Measurements from ENCODE around the gene ICA1.

The ICA1 gene

GRCh38 chr7:8086239-8086638, 175.7 kb downstream of the ICA1 start:
- Histone ChIP-seq H3K79me2 (ENCODE audit: insufficient read depth, low read length) (0 out of 2 replicates have a peak, but pooled peaks cover under 1% of the 10 kb centered on the region), H3K9me3 (ENCODE audit: insufficient read depth, low read depth, low read length) (no peaks in the 10 kb centered on the region), H3F3A (ENCODE audit: low read depth) (no peaks in the 10 kb centered on the region), H3K4me1 (ENCODE audit: insufficient read depth, low read length, poor library complexity, severe bottlenecking) (no peaks in the 10 kb centered on the region), H4K20me1 (ENCODE audit: insufficient read depth, low read length, poor library complexity, severe bottlenecking) (no peaks in the 10 kb centered on the region), H3K36me3 (ENCODE audit: insufficient read depth, low read length) (peaks cover 52% of the 10 kb centered on the region), H3K9ac (ENCODE audit: low read depth, low read length, poor library complexity, severe bottlenecking) (no peak overlapping the region), H3K9me2 (replicated peaks; ENCODE audit: low read depth, low read length) (no peaks in the 10 kb centered on the region), H3K27me3 (ENCODE audit: insufficient read depth, low read length, poor library complexity, severe bottlenecking) (no peaks in the 10 kb centered on the region), H3K4me3 (ENCODE audit: low read length, poor library complexity, severe bottlenecking) (no peak overlapping the region), H3K4me2 (ENCODE audit: low read depth, low read length, poor library complexity, severe bottlenecking) (no peak overlapping the region), H2AFZ (ENCODE audit: low read length) (no peak overlapping the region)
- TF ChIP-seq EZH2phosphoT487 (IDR thresholded peaks at IDR 0.05; ENCODE audit: borderline replicate concordance) (no peak), CTCF (conservative IDR thresholded peaks at IDR 0.05; ENCODE audit: low read length) (no peak)

GRCh38 chr7:8085420-8085819, 176.5 kb downstream of the ICA1 start:
- no peaks in the 10 kb centered on the region for H3K9me3 ChIP-seq (ENCODE audit: insufficient read depth, low read depth, low read length)
- H3K9me2 ChIP-seq (replicated peaks; ENCODE audit: low read depth, low read length), result no peaks in the 10 kb centered on the region
- H3K4me1 ChIP-seq (ENCODE audit: insufficient read depth, low read length, poor library complexity, severe bottlenecking), result no peaks in the 10 kb centered on the region
- H2AFZ ChIP-seq (ENCODE audit: low read length), result no peak overlapping the region
- no peak overlapping the region for H3K4me2 ChIP-seq (ENCODE audit: low read depth, low read length, poor library complexity, severe bottlenecking)
- H3K27me3 ChIP-seq (ENCODE audit: insufficient read depth, low read length, poor library complexity, severe bottlenecking), result no peaks in the 10 kb centered on the region
- H4K20me1 ChIP-seq (ENCODE audit: insufficient read depth, low read length, poor library complexity, severe bottlenecking), result peaks cover 5% of the 10 kb centered on the region
- peaks cover 60% of the 10 kb centered on the region for H3K36me3 ChIP-seq (ENCODE audit: insufficient read depth, low read length)
- H3K9ac ChIP-seq (ENCODE audit: low read depth, low read length, poor library complexity, severe bottlenecking), result no peak overlapping the region
- no peak overlapping the region for H3K4me3 ChIP-seq (ENCODE audit: low read length, poor library complexity, severe bottlenecking)
- H3F3A ChIP-seq (ENCODE audit: low read depth), result no peaks in the 10 kb centered on the region
- TF ChIP-seq EZH2phosphoT487 (IDR thresholded peaks at IDR 0.05; ENCODE audit: borderline replicate concordance) (no peak), CTCF (conservative IDR thresholded peaks at IDR 0.05; ENCODE audit: low read length) (no peak)
- H3K79me2 ChIP-seq (ENCODE audit: insufficient read depth, low read length), result 0 out of 2 replicates have a peak, but pooled peaks cover 9% of the 10 kb centered on the region

DNA sequence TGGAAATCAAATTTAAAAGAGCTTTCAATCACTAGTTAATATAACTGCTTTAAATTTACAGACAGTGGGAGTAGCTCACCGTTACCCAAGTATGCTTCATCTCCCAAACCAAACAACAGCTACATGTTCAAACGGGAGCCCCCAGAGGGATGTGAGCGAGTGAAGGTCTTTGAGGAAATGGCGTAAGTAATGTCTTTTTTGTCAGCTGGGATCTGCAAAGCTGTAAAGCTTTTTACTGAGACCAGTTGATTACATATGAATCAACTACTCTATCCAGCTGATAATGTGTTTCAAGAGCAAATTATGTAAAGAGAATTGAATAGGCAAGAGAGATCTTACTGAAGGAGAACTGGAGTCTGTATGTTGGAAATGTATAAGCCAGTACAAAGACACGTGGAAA, 177.1 kb downstream of the ICA1 start:
- Histone ChIP-seq H3K9me3 (ENCODE audit: insufficient read depth, low read depth, low read length) (no peaks in the 10 kb centered on the region), H3K4me2 (ENCODE audit: low read depth, low read length, poor library complexity, severe bottlenecking) (no peak overlapping the region), H3K4me3 (ENCODE audit: low read length, poor library complexity, severe bottlenecking) (no peak overlapping the region), H3F3A (ENCODE audit: low read depth) (no peaks in the 10 kb centered on the region), H3K9ac (ENCODE audit: low read depth, low read length, poor library complexity, severe bottlenecking) (no peak overlapping the region), H3K9me2 (replicated peaks; ENCODE audit: low read depth, low read length) (no peaks in the 10 kb centered on the region), H3K27me3 (ENCODE audit: insufficient read depth, low read length, poor library complexity, severe bottlenecking) (no peaks in the 10 kb centered on the region), H2AFZ (ENCODE audit: low read length) (no peak overlapping the region), H3K4me1 (ENCODE audit: insufficient read depth, low read length, poor library complexity, severe bottlenecking) (no peaks in the 10 kb centered on the region), H3K79me2 (ENCODE audit: insufficient read depth, low read length) (0 out of 2 replicates have a peak, but pooled peaks cover 10% of the 10 kb centered on the region), H4K20me1 (ENCODE audit: insufficient read depth, low read length, poor library complexity, severe bottlenecking) (peaks cover 5% of the 10 kb centered on the region), H3K36me3 (ENCODE audit: insufficient read depth, low read length) (peaks cover 62% of the 10 kb centered on the region)
- TF ChIP-seq EZH2phosphoT487 (IDR thresholded peaks at IDR 0.05; ENCODE audit: borderline replicate concordance) (no peak), CTCF (conservative IDR thresholded peaks at IDR 0.05; ENCODE audit: low read length) (no peak)
